Esophagus squamous epithelium (tissue), 4 donors: ENCODE data around the gene KCTD5.

Source experiments
- POLR2A ChIP-seq, 4 donors: fragments of 450-650 bp; IDR thresholded peaks; one replicate each; pipeline ENCODE4 v1.6.1; 2017; ENCODE audit warnings: antibody characterized with exemption in 4 of 4, mild to moderate bottlenecking in 4 of 4, moderate library complexity in 3 of 4
- TF ChIP-seq, protein P1 (sequence below), 6 experiments: fragments of 450-650 bp in 4 of 6; fragments of 200-600 bp in 2 of 6; sonication (generic) in 2 of 6; IDR thresholded peaks; one replicate each; pipeline ENCODE4 v1.5.1; 2016 to 2019; ENCODE audit warnings: antibody characterized with exemption in 6 of 6, mild to moderate bottlenecking in 4 of 6, moderate library complexity in 4 of 6

DNA sequence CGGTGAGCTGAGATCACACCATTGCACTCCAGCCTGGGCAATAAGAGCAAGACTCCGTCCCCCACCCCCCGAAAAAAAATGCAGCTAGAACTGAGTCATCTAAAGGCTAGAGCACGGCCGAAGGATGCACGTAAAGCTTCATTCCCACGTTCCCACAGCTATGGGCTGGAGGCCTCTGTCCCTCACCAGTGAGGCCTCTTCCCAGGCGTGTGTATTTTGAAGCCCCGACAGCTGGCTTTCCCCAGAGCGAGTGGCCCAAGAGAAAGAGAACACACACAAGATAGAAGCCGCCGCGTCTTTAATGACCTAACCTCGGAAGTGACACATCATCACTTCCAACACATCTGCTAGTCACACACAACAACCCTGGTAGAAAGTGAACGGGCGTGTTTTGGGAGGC lies 6.6 kb upstream of the KCTD5 start:
- TF ChIP-seq, protein P1, sequence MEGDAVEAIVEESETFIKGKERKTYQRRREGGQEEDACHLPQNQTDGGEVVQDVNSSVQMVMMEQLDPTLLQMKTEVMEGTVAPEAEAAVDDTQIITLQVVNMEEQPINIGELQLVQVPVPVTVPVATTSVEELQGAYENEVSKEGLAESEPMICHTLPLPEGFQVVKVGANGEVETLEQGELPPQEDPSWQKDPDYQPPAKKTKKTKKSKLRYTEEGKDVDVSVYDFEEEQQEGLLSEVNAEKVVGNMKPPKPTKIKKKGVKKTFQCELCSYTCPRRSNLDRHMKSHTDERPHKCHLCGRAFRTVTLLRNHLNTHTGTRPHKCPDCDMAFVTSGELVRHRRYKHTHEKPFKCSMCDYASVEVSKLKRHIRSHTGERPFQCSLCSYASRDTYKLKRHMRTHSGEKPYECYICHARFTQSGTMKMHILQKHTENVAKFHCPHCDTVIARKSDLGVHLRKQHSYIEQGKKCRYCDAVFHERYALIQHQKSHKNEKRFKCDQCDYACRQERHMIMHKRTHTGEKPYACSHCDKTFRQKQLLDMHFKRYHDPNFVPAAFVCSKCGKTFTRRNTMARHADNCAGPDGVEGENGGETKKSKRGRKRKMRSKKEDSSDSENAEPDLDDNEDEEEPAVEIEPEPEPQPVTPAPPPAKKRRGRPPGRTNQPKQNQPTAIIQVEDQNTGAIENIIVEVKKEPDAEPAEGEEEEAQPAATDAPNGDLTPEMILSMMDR (IDR thresholded peaks at IDR 0.05) = no peak
- TF ChIP-seq POLR2A (IDR thresholded peaks at IDR 0.05) = no peak
